SK-N-SH (cell line): ENCODE data around the gene SH3GLB1. TPM values are rescaled to one million over a fixed set of nuclear protein-coding genes. Genes with fewer than 3 reads are reported as not detected.
A peak's percentile ranks its signal among the peaks of the same experiment; 100 is the strongest.

Experiments used
- CTCF ChIA-PET: fragments of 300-600, 350-600 bp; formaldehyde crosslinking; extraction: SDS; loops from one replicate; lab custom pipeline; 2021; lab: Yijun Ruan, JAX
- POLR2A ChIA-PET: fragments of 350-600 bp; sonication (Branson Sonifier 250); formaldehyde crosslinking; extraction: SDS; loops from one replicate; lab custom pipeline; 2020; ENCODE audit warnings: antibody characterized with exemption, inconsistent platforms; lab: Yijun Ruan, JAX
- DNase-seq: peaks from one replicate; pipeline ENCODE4 v3.0.0; 2012
- H2AFZ ChIP-seq: fragments of 200-600 bp; sonication (generic); 2 replicates; pipeline ENCODE4 v1.8.1; 2016; ENCODE audit warnings: antibody characterized with exemption, mild to moderate bottlenecking, low read depth
- H3F3A ChIP-seq: fragments of 200-600 bp; sonication (generic); replicated peaks from 2 replicates; pipeline ENCODE3; 2016; ENCODE audit warnings: antibody characterized with exemption, mild to moderate bottlenecking; ENCODE audit not compliant: insufficient read depth
- H3K27ac ChIP-seq, 2 experiments: fragments of 200-500 bp in 1 of 2; fragments of 200-600 bp in 1 of 2; sonication (Bioruptor generic) in 1 of 2; sonication (generic), shearing (Covaris generic) in 1 of 2; 2 replicates each; pipeline versions ENCODE4 v1.5.1 to v1.6.1; 2014 to 2016; ENCODE audit warnings: low read depth in 2 of 2, inconsistent platforms in 1 of 2, low read length in 1 of 2, mild to moderate bottlenecking in 1 of 2, mixed read lengths in 1 of 2
- H3K27me3 ChIP-seq: fragments of 200-600 bp; sonication (generic), shearing (Covaris generic); 2 replicates; pipeline ENCODE4 v1.6.1; 2016; ENCODE audit warnings: mixed run types; ENCODE audit not compliant: insufficient read depth
- H3K36me3 ChIP-seq, 2 experiments: fragments of 200-500 bp in 1 of 2; fragments of 200-600 bp in 1 of 2; sonication (Bioruptor generic) in 1 of 2; sonication (generic) in 1 of 2; replicated peaks in 1 of 2; 2 replicates each; pipeline versions ENCODE3 to v1.5.1; 2014 to 2016; ENCODE audit warnings: low read length in 1 of 2, mild to moderate bottlenecking in 1 of 2; ENCODE audit not compliant: insufficient read depth in 2 of 2, control insufficient read depth in 1 of 2
- H3K4me1 ChIP-seq, 2 experiments: fragments of 200-500 bp in 1 of 2; fragments of 200-600 bp in 1 of 2; sonication (Bioruptor generic) in 1 of 2; sonication (generic), shearing (Covaris generic) in 1 of 2; 2 replicates each; pipeline versions ENCODE4 v1.5.1 to v1.6.1; 2014 to 2016; ENCODE audit warnings: low read depth in 1 of 2, low read length in 1 of 2, mixed run types in 1 of 2; ENCODE audit not compliant: insufficient read depth in 2 of 2, control insufficient read depth in 1 of 2
- H3K4me2 ChIP-seq: fragments of 200-600 bp; sonication (generic), shearing (Covaris generic); 2 replicates; pipeline ENCODE4 v1.6.1; 2017; ENCODE audit warnings: mixed run types
- H3K4me3 ChIP-seq, 2 experiments: fragments of 200-500 bp in 1 of 2; fragments of 200-600 bp in 1 of 2; sonication (Bioruptor generic) in 1 of 2; sonication (generic), shearing (Covaris generic) in 1 of 2; 2 replicates each; pipeline versions ENCODE4 v1.5.1 to v1.8.1; 2014 to 2016; ENCODE audit warnings: low read depth in 2 of 2, inconsistent platforms in 1 of 2, low read length in 1 of 2, mild to moderate bottlenecking in 1 of 2, mixed read lengths in 1 of 2, moderate library complexity in 1 of 2
- H3K79me2 ChIP-seq: fragments of 200-600 bp; sonication (generic); 2 replicates; pipeline ENCODE4 v1.8.1; 2017; ENCODE audit warnings: mild to moderate bottlenecking; ENCODE audit not compliant: insufficient read depth
- H3K9ac ChIP-seq: fragments of 200-600 bp; sonication (generic); 2 replicates; pipeline ENCODE4 v1.6.1; 2017; ENCODE audit warnings: mixed run types
- H3K9me2 ChIP-seq: fragments of 200-600 bp; sonication (generic); 2 replicates; pipeline ENCODE4 v1.6.1; 2017; ENCODE audit warnings: mixed run types
- H3K9me3 ChIP-seq: fragments of 200-600 bp; sonication (generic); 2 replicates; pipeline ENCODE4 v1.6.1; 2017; ENCODE audit warnings: mixed run types, mild to moderate bottlenecking, moderate library complexity
- H4K20me1 ChIP-seq: fragments of 200-600 bp; sonication (generic); 2 replicates; pipeline ENCODE4 v1.6.1; 2017; ENCODE audit warnings: mild to moderate bottlenecking, mixed run types; ENCODE audit not compliant: insufficient read depth
- CTCF ChIP-seq: fragments of 200-600 bp; sonication (generic); IDR thresholded peaks from 2 replicates; pipeline ENCODE4 v1.6.1; 2017; ENCODE audit warnings: antibody characterized with exemption, mild to moderate bottlenecking, moderate library complexity
- EP300 ChIP-seq, 2 experiments: IDR thresholded peaks; 2 replicates each; pipeline versions ENCODE4 v1.4.0 to v1.6.1; 2012; ENCODE audit warnings: borderline replicate concordance in 1 of 2, low read depth in 1 of 2, low read length in 1 of 2
- EZH2phosphoT487 ChIP-seq: fragments of 200-600 bp; sonication (generic); IDR thresholded peaks from 2 replicates; pipeline ENCODE4 v1.6.1; 2017; ENCODE audit warnings: low read depth, mixed run types, mild to moderate bottlenecking, antibody characterized with exemption, moderate library complexity, borderline replicate concordance
- FOSL2 ChIP-seq: IDR thresholded peaks from 2 replicates; pipeline ENCODE4 v1.4.0; 2012; ENCODE audit warnings: low read depth, mild to moderate bottlenecking, moderate library complexity, borderline replicate concordance
- FOXJ3 ChIP-seq: sonication (generic); formaldehyde crosslinking; IDR thresholded peaks from 2 replicates; pipeline ENCODE4 v1.5.1; 2020; ENCODE audit warnings: mild to moderate bottlenecking, missing genetic modification reagents
- FOXM1 ChIP-seq: IDR thresholded peaks from 2 replicates; pipeline ENCODE4 v1.4.0; 2012; ENCODE audit warnings: low read depth, mild to moderate bottlenecking
- GABPA ChIP-seq: IDR thresholded peaks from 2 replicates; pipeline ENCODE4 v1.4.0; 2012; ENCODE audit warnings: low read depth, mild to moderate bottlenecking
- JUND ChIP-seq: IDR thresholded peaks from 2 replicates; pipeline ENCODE4 v1.4.0; 2012
- MEF2A ChIP-seq: IDR thresholded peaks from 2 replicates; pipeline ENCODE4 v1.4.0; 2012; ENCODE audit warnings: low read depth, borderline replicate concordance
- NFIC ChIP-seq: IDR thresholded peaks from 2 replicates; pipeline ENCODE4 v1.4.0; 2012; ENCODE audit warnings: borderline replicate concordance
- NRF1 ChIP-seq: IDR thresholded peaks from 2 replicates; pipeline ENCODE4 v1.6.1; 2012; ENCODE audit warnings: low read depth, mild to moderate bottlenecking, low read length
- RAD21 ChIP-seq: IDR thresholded peaks from 2 replicates; pipeline ENCODE4 v1.6.1; 2012; ENCODE audit warnings: mild to moderate bottlenecking, low read length
- RCOR1 ChIP-seq: fragments of 150-350 bp; IDR thresholded peaks from 2 replicates; pipeline ENCODE4 v1.6.1; 2017; ENCODE audit warnings: antibody characterized with exemption, low read length
- SIN3A ChIP-seq: IDR thresholded peaks from 2 replicates; pipeline ENCODE4 v1.6.1; 2012; ENCODE audit warnings: low read depth, mild to moderate bottlenecking, low read length, moderate library complexity, borderline replicate concordance
- SMC3 ChIP-seq: IDR thresholded peaks from 2 replicates; pipeline ENCODE4 v1.6.1; 2012; ENCODE audit warnings: low read depth, low read length, improper control_type of control experiment
- TAF1 ChIP-seq: IDR thresholded peaks from 2 replicates; pipeline ENCODE4 v1.6.1; 2012; ENCODE audit warnings: low read depth, mild to moderate bottlenecking, low read length, moderate library complexity, borderline replicate concordance
- TCF12 ChIP-seq: IDR thresholded peaks from 2 replicates; pipeline ENCODE4 v1.4.0; 2012
- TEAD4 ChIP-seq: IDR thresholded peaks from 2 replicates; pipeline ENCODE4 v1.4.0; 2012; ENCODE audit warnings: mild to moderate bottlenecking, borderline replicate concordance; ENCODE audit not compliant: insufficient read depth
- YY1 ChIP-seq: IDR thresholded peaks from 2 replicates; pipeline ENCODE4 v1.4.0; 2012; ENCODE audit warnings: low read depth, mild to moderate bottlenecking
- WGBS: methylation state at CpG from one replicate; pipeline ENCODE4 v1.1.6; 2017; ENCODE audit warnings: low lambda C conversion rate; 5-methylcytosine and 5-hydroxymethylcytosine counted together
- polyA plus RNA-seq, 3 experiments: library from polyadenylated mRNA; depleted of rRNA; stranded (reverse); fragments of >200 nt; gene quantifications; 2 replicates each; pipeline ENCODE4 v1.2.3, GENCODE V29; 2012
- TF ChIP-seq, protein P1 (sequence below): IDR thresholded peaks from 2 replicates; pipeline ENCODE4 v1.4.0; 2012; ENCODE audit warnings: low read depth, borderline replicate concordance
- TF ChIP-seq, protein P2 (sequence below): IDR thresholded peaks from 2 replicates; pipeline ENCODE4 v1.4.0; 2012; ENCODE audit warnings: low read depth

The SH3GLB1 gene
- polyA plus RNA-seq, 1 of the 3 experiments (the other 2 are of a cell fraction): 13.2 TPM

- 39% methylated on average over 2 of the region's 2 CpGs for WGBS
- H2AFZ ChIP-seq: no peak overlapping the region
These were observed 29.0 kb downstream of the SH3GLB1 start for GRCh38 chr1:86733340-86733739.

GRCh38 chr1:86739648-86740509 is 35.5 kb downstream of the SH3GLB1 start:
- H3K27me3 ChIP-seq: no peaks in the 10 kb centered on the region
- H3K9me2 ChIP-seq: no peaks in the 10 kb centered on the region
- DNase-seq: no peak
- no peak for TF ChIP-seq RCOR1
- no peak for TF ChIP-seq NFIC
- no peak for TF ChIP-seq TAF1
- TF ChIP-seq SIN3A: no peak
- TF ChIP-seq, protein P1, sequence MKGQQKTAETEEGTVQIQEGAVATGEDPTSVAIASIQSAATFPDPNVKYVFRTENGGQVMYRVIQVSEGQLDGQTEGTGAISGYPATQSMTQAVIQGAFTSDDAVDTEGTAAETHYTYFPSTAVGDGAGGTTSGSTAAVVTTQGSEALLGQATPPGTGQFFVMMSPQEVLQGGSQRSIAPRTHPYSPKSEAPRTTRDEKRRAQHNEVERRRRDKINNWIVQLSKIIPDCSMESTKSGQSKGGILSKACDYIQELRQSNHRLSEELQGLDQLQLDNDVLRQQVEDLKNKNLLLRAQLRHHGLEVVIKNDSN: no peak
- TF ChIP-seq TEAD4: no peak
- no peak for TF ChIP-seq JUND
- no peak for TF ChIP-seq TCF12
- TF ChIP-seq, protein P2, sequence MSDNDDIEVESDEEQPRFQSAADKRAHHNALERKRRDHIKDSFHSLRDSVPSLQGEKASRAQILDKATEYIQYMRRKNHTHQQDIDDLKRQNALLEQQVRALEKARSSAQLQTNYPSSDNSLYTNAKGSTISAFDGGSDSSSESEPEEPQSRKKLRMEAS: no peak
- TF ChIP-seq NRF1: no peak
- TF ChIP-seq FOXM1: no peak
- TF ChIP-seq, all 33 proteins: peak for 0
- Histone ChIP-seq H3K9ac (no peak overlapping the region), H3K27ac (peak overlapping the region in 1 of 2 experiments; percentile 7; a peak in 1 of 4 replicates), H3K4me1 (no peaks in the 10 kb centered on the region), H3K4me3 (no peak overlapping the region), H3K79me2 (no peaks in the 10 kb centered on the region), H4K20me1 (no peaks in the 10 kb centered on the region), H2AFZ (no peak overlapping the region), H3K36me3 (peaks cover 72 to 78% of the 10 kb centered on the region in 2 experiments), H3K9me3 (no peaks in the 10 kb centered on the region), H3F3A (peaks cover 11% of the 10 kb centered on the region), H3K4me2 (peak overlapping the region; percentile 20; the same call in 1 of the 2 replicates)
- ChIA-PET POLR2A (interaction anchor here (0.6 kb wide), 1 partner anchor 18 kb away, joined by 3 read pairs; no protein-coding TSS in a partner anchor), CTCF (interaction anchor here (0.9 to 3.9 kb wide), 2 partner anchors 8 to 35 kb away, joined by 4 to 28 read pairs; partner anchors contain the start of gene SH3GLB1)
- WGBS: 87% methylated on average over 3 of the region's 3 CpGs

More at GRCh38 chr1:86733340-86733739, 29.0 kb downstream of the SH3GLB1 start:
- POLR2A ChIA-PET: no interaction called here
- no peak for DNase-seq
- no peak overlapping the region for H3K4me2 ChIP-seq
- peak overlapping the region in 1 of 2 experiments; percentile 55; a peak in 2 of 4 replicates for H3K27ac ChIP-seq
- peaks cover 1% of the 10 kb centered on the region; the same call in 1 of the 2 replicates for H3K79me2 ChIP-seq
- H3K9ac ChIP-seq: no peak overlapping the region
- CTCF ChIA-PET: interaction anchor here (0.6 to 6.1 kb wide), 2 partner anchors 28 to 1325 kb away, joined by 3 to 25 read pairs; partner anchors contain the start of gene SH3GLB1
- no peaks in the 10 kb centered on the region for H3K9me3 ChIP-seq
- no peaks in the 10 kb centered on the region; a peak in 1 of 4 replicates for H3K4me1 ChIP-seq
- no peaks in the 10 kb centered on the region for H3F3A ChIP-seq
- H4K20me1 ChIP-seq: no peaks in the 10 kb centered on the region
- H3K36me3 ChIP-seq: peaks cover 62 to 77% of the 10 kb centered on the region in 2 experiments
- H3K27me3 ChIP-seq: no peaks in the 10 kb centered on the region
- no peak for TF ChIP-seq YY1
- no peak for TF ChIP-seq EZH2phosphoT487
- no peak for TF ChIP-seq GABPA
- no peak for TF ChIP-seq TAF1
- no peak for TF ChIP-seq CTCF
- TF ChIP-seq FOSL2: no peak
- TF ChIP-seq MEF2A: no peak
- TF ChIP-seq TEAD4: no peak
- TF ChIP-seq EP300 (IDR thresholded peaks at IDR 0.05; ENCODE audit: borderline replicate concordance in 1 of 2, low read depth in 1 of 2, low read length in 1 of 2): no peak
- no peak for TF ChIP-seq SMC3
- TF ChIP-seq FOXM1: no peak
- no peak for TF ChIP-seq RAD21
- no peak for TF ChIP-seq FOXJ3
- no peaks in the 10 kb centered on the region for H3K9me2 ChIP-seq
- no peak overlapping the region for H3K4me3 ChIP-seq
